ENCODE results near the gene SYNGR2.
"Not testable (repeated sequence)": the region's sequence is repeated elsewhere in the genome, so short reads cannot be mapped to it uniquely, and the experiment has no call there.

The SYNGR2 gene

DNA sequence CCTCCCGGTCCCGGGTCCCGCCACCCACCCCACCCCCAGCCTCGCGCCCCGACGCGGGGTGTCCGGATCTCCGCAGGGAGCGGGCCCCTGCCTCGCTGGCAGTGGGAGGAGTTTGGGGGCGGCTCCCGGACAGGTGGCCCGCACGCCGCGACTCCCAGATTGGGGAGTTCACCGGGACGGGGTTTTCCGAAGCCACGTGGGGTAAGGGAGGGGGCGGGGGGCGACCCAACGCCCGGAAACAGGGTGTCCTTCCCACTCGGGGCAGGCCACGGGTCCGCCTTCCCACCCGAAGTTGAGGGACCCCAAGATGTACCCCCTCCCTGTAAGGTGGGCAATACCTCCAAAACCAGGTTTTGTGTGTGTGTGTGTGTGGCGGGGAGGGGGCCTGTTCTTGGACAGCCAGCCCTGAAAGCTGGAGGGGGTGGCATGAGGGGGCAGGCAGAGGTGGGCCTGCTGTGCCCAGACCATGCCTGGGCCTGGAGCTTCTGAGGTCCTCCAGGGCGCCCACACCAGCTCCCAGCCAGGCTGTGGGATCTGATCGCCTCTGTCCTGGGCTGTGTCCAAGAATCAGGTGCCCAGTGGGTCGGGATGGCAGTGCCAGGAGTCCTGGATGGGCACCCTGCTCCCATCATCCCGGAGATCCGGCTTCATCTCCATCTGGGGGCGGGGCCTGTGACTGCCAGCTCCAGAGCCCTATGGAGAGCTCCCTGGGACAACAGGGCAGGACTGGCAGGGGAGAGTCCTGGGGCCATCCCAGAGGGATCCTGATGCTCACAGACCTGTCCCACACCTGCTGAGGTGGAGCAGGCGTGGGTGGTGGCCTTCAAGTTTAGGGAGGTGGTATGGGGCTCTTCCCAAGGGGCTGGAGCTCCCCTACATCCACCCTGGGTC is 767 bp downstream of the SYNGR2 start:
- no peak for DNase-seq (ENCODE audit: low read depth)
- peak overlapping the region; percentile 57 for H3K4me3 ChIP-seq (ENCODE audit: low read depth, low read length)
- TF ChIP-seq, protein P1, sequence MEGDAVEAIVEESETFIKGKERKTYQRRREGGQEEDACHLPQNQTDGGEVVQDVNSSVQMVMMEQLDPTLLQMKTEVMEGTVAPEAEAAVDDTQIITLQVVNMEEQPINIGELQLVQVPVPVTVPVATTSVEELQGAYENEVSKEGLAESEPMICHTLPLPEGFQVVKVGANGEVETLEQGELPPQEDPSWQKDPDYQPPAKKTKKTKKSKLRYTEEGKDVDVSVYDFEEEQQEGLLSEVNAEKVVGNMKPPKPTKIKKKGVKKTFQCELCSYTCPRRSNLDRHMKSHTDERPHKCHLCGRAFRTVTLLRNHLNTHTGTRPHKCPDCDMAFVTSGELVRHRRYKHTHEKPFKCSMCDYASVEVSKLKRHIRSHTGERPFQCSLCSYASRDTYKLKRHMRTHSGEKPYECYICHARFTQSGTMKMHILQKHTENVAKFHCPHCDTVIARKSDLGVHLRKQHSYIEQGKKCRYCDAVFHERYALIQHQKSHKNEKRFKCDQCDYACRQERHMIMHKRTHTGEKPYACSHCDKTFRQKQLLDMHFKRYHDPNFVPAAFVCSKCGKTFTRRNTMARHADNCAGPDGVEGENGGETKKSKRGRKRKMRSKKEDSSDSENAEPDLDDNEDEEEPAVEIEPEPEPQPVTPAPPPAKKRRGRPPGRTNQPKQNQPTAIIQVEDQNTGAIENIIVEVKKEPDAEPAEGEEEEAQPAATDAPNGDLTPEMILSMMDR (conservative IDR thresholded peaks at IDR 0.05; ENCODE audit: low read depth, low read length): no peak

DNA sequence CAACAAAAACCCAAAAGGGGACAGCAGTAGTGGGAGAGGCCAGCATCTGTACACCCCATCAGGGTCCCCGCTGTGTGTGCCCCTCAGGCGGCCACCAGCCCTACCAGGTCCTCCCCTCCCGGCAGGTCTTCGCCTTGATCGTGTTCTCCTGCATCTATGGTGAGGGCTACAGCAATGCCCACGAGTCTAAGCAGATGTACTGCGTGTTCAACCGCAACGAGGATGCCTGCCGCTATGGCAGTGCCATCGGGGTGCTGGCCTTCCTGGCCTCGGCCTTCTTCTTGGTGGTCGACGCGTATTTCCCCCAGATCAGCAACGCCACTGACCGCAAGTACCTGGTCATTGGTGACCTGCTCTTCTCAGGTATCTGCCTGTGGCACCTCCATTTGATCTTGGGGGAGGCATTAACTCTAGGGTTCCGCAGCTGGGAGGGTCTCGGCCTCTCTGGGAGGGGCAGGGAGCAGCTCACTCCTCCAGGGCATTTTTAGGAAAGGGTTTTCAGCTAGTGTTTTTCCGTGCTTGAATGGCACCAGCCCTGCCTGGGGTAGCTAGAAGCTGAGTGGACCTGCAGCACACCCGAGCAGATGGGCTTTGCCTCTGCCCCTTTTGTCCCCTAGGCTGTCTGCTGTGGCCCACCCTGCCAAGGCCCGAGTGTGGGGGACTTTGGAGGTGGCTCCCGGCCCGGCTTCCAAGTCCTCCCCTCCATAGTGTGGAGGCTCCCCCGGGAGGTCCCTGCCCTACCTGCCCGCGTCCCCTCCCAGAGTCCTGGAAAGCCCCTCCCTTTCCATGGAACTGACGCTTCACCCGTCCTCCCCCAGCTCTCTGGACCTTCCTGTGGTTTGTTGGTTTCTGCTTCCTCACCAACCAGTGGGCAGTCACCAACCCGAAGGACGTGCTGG is 2.6 kb downstream of the SYNGR2 start:
- no peak overlapping the region for H3K4me3 ChIP-seq (ENCODE audit: low read depth, low read length)
- TF ChIP-seq, protein P1 (conservative IDR thresholded peaks at IDR 0.05; ENCODE audit: low read depth, low read length): no peak
- DNase-seq (ENCODE audit: low read depth): no peak

DNA sequence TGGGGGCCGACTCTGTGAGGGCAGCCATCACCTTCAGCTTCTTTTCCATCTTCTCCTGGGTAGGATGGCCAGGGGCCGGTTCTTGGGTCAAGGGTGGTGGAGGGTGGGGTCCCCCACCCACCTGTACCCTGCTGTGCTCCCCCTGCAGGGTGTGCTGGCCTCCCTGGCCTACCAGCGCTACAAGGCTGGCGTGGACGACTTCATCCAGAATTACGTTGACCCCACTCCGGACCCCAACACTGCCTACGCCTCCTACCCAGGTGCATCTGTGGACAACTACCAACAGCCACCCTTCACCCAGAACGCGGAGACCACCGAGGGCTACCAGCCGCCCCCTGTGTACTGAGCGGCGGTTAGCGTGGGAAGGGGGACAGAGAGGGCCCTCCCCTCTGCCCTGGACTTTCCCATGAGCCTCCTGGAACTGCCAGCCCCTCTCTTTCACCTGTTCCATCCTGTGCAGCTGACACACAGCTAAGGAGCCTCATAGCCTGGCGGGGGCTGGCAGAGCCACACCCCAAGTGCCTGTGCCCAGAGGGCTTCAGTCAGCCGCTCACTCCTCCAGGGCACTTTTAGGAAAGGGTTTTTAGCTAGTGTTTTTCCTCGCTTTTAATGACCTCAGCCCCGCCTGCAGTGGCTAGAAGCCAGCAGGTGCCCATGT is 3.3 kb downstream of the SYNGR2 start:
- not testable (repeated sequence) for H3K4me3 ChIP-seq (ENCODE audit: low read depth, low read length); DNase-seq (ENCODE audit: low read depth)

DNA sequence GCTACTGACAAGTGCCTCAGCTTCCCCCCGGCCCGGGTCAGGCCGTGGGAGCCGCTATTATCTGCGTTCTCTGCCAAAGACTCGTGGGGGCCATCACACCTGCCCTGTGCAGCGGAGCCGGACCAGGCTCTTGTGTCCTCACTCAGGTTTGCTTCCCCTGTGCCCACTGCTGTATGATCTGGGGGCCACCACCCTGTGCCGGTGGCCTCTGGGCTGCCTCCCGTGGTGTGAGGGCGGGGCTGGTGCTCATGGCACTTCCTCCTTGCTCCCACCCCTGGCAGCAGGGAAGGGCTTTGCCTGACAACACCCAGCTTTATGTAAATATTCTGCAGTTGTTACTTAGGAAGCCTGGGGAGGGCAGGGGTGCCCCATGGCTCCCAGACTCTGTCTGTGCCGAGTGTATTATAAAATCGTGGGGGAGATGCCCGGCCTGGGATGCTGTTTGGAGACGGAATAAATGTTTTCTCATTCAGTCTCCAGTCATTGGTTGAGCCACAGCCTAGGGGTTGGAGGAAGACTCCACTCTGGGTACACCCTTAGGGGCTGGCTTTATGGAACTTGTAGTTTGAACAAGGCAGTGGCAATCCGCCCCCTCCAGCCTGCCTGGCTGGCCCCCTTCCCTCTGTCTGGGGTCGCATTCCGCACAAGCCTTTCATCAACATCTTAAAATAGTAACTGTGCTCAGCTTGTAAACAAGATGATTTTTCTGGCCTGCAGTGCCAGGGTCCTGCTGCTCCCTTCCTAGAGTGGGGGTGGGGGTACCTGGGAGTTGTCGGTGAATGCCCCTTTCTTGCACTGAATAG is 4.1 kb downstream of the SYNGR2 start:
- peak; percentile 71 for DNase-seq (ENCODE audit: low read depth)
- no peak overlapping the region for H3K4me3 ChIP-seq (ENCODE audit: low read depth, low read length)
- TF ChIP-seq, protein P1 (conservative IDR thresholded peaks at IDR 0.05; ENCODE audit: low read depth, low read length): no peak

DNA sequence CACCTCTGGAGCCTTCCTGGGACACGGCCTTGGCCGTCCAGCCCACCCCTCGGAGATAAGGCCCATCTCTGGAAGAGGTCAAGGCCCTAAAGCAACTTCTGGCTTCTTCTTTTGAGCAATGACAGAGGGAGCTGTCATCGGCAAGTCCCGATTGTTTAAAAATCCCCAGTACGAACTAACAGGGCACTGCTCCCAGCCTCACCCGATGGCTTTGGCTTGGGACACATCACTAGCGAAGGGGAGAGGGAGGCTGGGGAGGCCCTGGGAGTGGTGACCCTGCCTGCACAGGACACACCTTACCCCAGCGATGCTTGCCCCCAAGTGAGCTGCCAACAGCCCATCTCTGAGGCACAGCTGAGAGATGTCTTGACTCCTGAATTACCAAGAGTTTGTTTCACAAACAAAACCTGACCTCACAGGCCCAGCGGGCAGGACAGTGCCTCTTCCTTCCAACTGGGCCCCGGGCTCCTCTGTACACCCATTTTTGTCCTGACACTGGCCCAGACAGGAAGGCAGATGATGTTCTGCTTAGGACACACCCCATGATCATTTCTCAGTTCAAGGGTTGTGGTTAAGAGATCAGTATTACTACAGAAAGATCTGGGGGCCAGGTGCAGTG is 4.8 kb downstream of the SYNGR2 start:
- TF ChIP-seq, protein P1 (conservative IDR thresholded peaks at IDR 0.05; ENCODE audit: low read depth, low read length): no peak
- no peak for DNase-seq (ENCODE audit: low read depth)
- H3K4me3 ChIP-seq (ENCODE audit: low read depth, low read length): no peak overlapping the region

DNA sequence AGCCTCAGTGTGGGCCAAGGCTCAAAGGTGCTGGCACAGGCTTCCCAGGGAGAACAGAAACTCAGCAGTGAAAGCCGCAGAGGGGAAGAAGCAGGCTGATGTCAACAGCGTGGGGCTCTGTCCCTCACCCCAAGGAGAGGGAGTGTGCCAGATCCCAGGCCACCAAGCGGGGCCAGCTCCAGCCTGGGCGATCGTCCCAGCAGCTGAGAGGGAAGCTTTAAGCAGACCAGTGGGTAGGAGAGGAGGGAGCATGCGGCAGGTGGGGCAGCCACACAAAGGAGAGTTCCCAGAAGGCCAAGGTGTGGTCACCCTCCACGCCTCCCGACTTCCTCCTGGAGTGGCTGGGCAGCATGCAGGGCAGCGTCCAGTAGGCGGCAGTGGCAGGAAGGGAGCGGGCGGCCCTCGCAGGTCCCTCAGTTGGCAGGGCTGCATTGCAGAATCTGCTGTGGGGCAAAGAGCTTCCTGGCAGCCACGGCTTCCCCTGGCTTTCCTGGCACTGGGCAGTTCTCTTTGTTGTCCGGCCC is 6.0 kb downstream of the SYNGR2 start:
- TF ChIP-seq, protein P1 (conservative IDR thresholded peaks at IDR 0.05; ENCODE audit: low read depth, low read length): no peak
- H3K4me3 ChIP-seq (ENCODE audit: low read depth, low read length): no peak overlapping the region
- DNase-seq (ENCODE audit: low read depth): no peak

All from choroid plexus epithelial cell (primary cell).